ENCODE measurements around the gene PLCH2. TPM values are rescaled to one million over a fixed set of nuclear protein-coding genes. Genes with fewer than 3 reads are reported as not detected.

The PLCH2 gene
- polyA plus RNA-seq, 1 donor from 2014 or later, result 5.7 TPM

DNA sequence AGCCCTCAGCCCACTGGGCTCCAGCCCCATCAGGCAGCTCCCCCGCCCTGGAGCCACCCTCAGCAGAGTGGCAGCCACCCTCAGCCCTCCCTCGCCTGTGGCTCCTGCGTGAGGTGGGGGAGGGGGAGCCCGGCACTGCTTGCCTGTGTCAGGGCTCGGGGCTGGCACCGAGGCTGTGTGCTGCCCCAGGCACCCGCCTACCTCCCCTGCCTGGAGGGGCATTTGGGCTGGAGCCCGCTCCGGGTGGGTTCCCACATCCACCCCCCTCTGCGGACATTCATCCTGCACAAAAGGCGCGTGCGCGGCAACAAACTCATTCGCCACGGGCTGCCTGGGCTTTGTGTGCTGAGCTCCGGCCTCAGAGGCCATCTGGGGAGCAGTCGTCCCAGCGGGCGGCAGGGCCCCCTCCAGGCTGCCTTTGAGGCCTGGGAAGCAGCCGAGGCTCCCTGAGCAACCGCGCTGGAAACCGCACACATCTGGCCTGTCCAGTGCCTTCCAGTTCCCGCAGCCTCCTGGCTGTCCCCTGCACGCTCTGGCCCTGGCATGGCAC is 67.5 kb downstream of the PLCH2 start:
- peak; percentile 9 for TF ChIP-seq POLR2AphosphoS5 (IDR thresholded peaks at IDR 0.05)
- no peak for TF ChIP-seq EP300 (conservative IDR thresholded peaks at IDR 0.05; ENCODE audit: poor library complexity, severe bottlenecking)
- peak; percentile 42 for TF ChIP-seq TAF1 (IDR thresholded peaks at IDR 0.05; ENCODE audit: low read depth)
- no peak for TF ChIP-seq MXI1 (conservative IDR thresholded peaks at IDR 0.05; ENCODE audit: poor library complexity, severe bottlenecking)
- no peak for TF ChIP-seq RAD21 (conservative IDR thresholded peaks at IDR 0.05)
- no peak for TF ChIP-seq EZH2 (IDR thresholded peaks at IDR 0.05; ENCODE audit: borderline replicate concordance, insufficient read depth, low read length, poor library complexity, severe bottlenecking)
- peak overlapping the region; percentile 46 for H3K4me3 ChIP-seq (ENCODE audit: low read length)
- peak overlapping the region; percentile 55 for H3K9ac ChIP-seq (ENCODE audit: low read length)
- H3K4me2 ChIP-seq (ENCODE audit: low read length), result no peak overlapping the region
- H3K9me3 ChIP-seq (ENCODE audit: low read length), result no peaks in the 10 kb centered on the region
- H3F3A ChIP-seq (ENCODE audit: insufficient read depth, low read length, poor library complexity, severe bottlenecking), result peaks cover 2% of the 10 kb centered on the region
- no peaks in the 10 kb centered on the region for H4K20me1 ChIP-seq (ENCODE audit: insufficient read depth)
- peak overlapping the region; percentile 26 for H3K27ac ChIP-seq (ENCODE audit: low read length)
- no peaks in the 10 kb centered on the region for H3K36me3 ChIP-seq (ENCODE audit: insufficient read depth, low read length)
- H2AFZ ChIP-seq (ENCODE audit: low read depth, low read length), result no peak overlapping the region
- H3K27me3 ChIP-seq (ENCODE audit: insufficient read depth, low read depth, low read length), result no peaks in the 10 kb centered on the region
- H3K79me2 ChIP-seq (replicated peaks; ENCODE audit: insufficient read depth, low read length), result no peaks in the 10 kb centered on the region
- no peaks in the 10 kb centered on the region for H3K9me2 ChIP-seq (ENCODE audit: insufficient read depth, low read length)

DNA sequence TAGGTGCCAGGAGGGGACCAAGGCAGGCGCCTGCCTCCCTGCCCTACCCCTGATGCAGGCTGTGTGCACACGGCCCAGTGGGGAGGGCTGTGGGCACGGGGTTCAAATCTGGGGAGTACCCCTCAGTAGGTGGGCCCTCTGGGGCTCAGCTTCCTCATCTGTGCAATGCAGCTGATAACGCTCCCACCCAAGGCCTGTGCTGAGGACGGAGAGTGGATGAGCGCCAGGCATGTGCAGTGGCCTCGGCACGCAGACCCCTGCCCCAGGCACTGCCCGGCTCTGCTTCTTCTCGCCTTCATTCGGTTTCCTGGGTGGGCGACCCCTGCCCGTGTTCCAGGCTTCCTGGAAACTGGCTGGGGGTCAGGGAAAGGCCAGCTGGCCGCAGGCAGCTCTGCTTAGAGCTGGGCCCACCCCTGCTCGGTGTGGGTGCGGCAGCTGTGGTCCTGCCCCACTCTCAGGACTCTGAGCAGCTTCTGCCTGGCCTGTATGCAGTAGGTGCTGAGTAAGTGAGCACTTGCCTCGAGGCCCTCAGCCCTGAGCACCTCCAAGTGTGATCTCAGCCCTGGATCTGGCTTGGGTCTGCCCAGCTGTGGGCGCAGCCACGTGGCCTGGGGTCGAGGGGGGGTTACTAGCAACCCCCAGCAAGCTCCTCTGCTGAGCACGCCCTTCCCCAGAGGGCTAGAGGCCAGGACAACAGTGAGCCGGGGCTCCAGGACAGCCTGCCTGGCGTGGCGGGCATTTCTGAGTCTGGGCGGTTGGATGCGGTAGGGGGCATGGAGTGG is 68.2 kb downstream of the PLCH2 start:
- Histone ChIP-seq H3K27ac (ENCODE audit: low read length) (peak overlapping the region; percentile 26), H3K9ac (ENCODE audit: low read length) (peak overlapping the region; percentile 55), H3K4me3 (ENCODE audit: low read length) (peak overlapping the region; percentile 46)

More for the DNA sequence above, 68.2 kb downstream of the PLCH2 start:
- H3K9me2 ChIP-seq (ENCODE audit: insufficient read depth, low read length), result no peaks in the 10 kb centered on the region
- no peak overlapping the region for H3K4me2 ChIP-seq (ENCODE audit: low read length)
- no peaks in the 10 kb centered on the region for H3K9me3 ChIP-seq (ENCODE audit: low read length)
- H2AFZ ChIP-seq (ENCODE audit: low read depth, low read length), result no peak overlapping the region
- H4K20me1 ChIP-seq (ENCODE audit: insufficient read depth), result no peaks in the 10 kb centered on the region
- H3K27me3 ChIP-seq (ENCODE audit: insufficient read depth, low read depth, low read length), result no peaks in the 10 kb centered on the region
- TF ChIP-seq POLR2AphosphoS5 (IDR thresholded peaks at IDR 0.05) (no peak), MXI1 (conservative IDR thresholded peaks at IDR 0.05; ENCODE audit: poor library complexity, severe bottlenecking) (no peak), EZH2 (IDR thresholded peaks at IDR 0.05; ENCODE audit: borderline replicate concordance, insufficient read depth, low read length, poor library complexity, severe bottlenecking) (no peak), SMC3 (conservative IDR thresholded peaks at IDR 0.05; ENCODE audit: poor library complexity) (no peak)
- TF ChIP-seq, protein P1, sequence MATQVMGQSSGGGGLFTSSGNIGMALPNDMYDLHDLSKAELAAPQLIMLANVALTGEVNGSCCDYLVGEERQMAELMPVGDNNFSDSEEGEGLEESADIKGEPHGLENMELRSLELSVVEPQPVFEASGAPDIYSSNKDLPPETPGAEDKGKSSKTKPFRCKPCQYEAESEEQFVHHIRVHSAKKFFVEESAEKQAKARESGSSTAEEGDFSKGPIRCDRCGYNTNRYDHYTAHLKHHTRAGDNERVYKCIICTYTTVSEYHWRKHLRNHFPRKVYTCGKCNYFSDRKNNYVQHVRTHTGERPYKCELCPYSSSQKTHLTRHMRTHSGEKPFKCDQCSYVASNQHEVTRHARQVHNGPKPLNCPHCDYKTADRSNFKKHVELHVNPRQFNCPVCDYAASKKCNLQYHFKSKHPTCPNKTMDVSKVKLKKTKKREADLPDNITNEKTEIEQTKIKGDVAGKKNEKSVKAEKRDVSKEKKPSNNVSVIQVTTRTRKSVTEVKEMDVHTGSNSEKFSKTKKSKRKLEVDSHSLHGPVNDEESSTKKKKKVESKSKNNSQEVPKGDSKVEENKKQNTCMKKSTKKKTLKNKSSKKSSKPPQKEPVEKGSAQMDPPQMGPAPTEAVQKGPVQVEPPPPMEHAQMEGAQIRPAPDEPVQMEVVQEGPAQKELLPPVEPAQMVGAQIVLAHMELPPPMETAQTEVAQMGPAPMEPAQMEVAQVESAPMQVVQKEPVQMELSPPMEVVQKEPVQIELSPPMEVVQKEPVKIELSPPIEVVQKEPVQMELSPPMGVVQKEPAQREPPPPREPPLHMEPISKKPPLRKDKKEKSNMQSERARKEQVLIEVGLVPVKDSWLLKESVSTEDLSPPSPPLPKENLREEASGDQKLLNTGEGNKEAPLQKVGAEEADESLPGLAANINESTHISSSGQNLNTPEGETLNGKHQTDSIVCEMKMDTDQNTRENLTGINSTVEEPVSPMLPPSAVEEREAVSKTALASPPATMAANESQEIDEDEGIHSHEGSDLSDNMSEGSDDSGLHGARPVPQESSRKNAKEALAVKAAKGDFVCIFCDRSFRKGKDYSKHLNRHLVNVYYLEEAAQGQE (IDR thresholded peaks at IDR 0.05; ENCODE audit: borderline replicate concordance), result no peak
- TF ChIP-seq, protein P2, sequence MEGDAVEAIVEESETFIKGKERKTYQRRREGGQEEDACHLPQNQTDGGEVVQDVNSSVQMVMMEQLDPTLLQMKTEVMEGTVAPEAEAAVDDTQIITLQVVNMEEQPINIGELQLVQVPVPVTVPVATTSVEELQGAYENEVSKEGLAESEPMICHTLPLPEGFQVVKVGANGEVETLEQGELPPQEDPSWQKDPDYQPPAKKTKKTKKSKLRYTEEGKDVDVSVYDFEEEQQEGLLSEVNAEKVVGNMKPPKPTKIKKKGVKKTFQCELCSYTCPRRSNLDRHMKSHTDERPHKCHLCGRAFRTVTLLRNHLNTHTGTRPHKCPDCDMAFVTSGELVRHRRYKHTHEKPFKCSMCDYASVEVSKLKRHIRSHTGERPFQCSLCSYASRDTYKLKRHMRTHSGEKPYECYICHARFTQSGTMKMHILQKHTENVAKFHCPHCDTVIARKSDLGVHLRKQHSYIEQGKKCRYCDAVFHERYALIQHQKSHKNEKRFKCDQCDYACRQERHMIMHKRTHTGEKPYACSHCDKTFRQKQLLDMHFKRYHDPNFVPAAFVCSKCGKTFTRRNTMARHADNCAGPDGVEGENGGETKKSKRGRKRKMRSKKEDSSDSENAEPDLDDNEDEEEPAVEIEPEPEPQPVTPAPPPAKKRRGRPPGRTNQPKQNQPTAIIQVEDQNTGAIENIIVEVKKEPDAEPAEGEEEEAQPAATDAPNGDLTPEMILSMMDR (IDR thresholded peaks at IDR 0.05; ENCODE audit: poor library complexity, severe bottlenecking), result no peak
- H3K79me2 ChIP-seq (replicated peaks; ENCODE audit: insufficient read depth, low read length), result no peaks in the 10 kb centered on the region
- peaks cover 2% of the 10 kb centered on the region for H3F3A ChIP-seq (ENCODE audit: insufficient read depth, low read length, poor library complexity, severe bottlenecking)
- H3K36me3 ChIP-seq (ENCODE audit: insufficient read depth, low read length), result no peaks in the 10 kb centered on the region
